GM19023 (cell line): Measurements from ENCODE around the gene PAK5.

Experiments
- ATAC-seq: cut with Tn5 transposase; IDR thresholded peaks from one replicate; pipeline ENCODE4 v1.9.1; 2021; ENCODE audit warnings: mild to moderate bottlenecking, moderate library complexity; ENCODE audit not compliant: unreplicated experiment

Gene PAK5

GRCh38 chr20:9838378-9839295 lies at the start of gene PAK5:
TSS of gene PAK5 (minus strand) at chr20:9839076. CDS start at chr20:9644328, 194,748 bp downstream.
- ATAC-seq = no peak

DNA sequence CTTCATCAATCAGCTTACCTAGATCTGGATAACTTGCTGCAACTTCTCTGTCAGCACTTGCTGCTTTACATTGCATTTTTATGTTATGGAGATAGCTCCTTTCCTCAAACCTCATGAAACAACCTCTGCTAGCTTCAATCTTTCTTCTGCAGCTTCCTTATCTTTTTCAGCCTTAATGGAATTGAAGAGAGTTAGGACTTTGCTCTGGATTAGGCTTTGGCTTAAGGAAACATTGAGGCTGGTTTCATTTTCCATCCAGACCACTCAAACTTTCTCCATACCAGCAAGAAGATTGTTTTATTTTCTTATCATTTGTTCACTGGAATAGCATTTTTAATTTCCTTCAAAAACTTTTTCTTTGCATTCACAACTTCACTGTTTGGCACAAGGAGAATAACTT lies 48.8 kb upstream of the PAK5 start:
- ATAC-seq = no peak

DNA sequence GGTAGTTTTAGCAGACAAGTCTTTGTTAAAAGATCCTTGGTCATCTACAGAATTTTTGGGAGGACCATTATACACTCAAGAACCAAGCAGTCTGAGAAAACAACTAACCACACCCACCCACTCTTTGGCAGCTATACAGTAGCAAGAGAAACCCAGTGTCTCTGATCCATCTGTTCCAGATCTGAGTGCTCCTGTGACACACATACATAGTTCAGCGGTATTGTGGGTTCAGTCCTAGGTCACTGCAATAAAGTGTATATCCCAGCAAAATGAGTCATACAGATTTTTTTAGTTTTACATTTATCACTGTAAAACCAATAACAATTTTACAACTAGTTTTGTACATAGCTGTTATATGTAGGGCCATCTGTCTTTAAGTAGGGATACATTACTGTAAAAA lies 47.4 kb upstream of the PAK5 start:
- ATAC-seq = no peak

GRCh38 chr20:9884666-9885065 lies 45.8 kb upstream of the PAK5 start:
- ATAC-seq = no peak

GRCh38 chr20:9884061-9884460 lies 45.2 kb upstream of the PAK5 start:
- no peak for ATAC-seq

GRCh38 chr20:9877932-9878495 lies 39.1 kb upstream of the PAK5 start:
- no peak for ATAC-seq

DNA sequence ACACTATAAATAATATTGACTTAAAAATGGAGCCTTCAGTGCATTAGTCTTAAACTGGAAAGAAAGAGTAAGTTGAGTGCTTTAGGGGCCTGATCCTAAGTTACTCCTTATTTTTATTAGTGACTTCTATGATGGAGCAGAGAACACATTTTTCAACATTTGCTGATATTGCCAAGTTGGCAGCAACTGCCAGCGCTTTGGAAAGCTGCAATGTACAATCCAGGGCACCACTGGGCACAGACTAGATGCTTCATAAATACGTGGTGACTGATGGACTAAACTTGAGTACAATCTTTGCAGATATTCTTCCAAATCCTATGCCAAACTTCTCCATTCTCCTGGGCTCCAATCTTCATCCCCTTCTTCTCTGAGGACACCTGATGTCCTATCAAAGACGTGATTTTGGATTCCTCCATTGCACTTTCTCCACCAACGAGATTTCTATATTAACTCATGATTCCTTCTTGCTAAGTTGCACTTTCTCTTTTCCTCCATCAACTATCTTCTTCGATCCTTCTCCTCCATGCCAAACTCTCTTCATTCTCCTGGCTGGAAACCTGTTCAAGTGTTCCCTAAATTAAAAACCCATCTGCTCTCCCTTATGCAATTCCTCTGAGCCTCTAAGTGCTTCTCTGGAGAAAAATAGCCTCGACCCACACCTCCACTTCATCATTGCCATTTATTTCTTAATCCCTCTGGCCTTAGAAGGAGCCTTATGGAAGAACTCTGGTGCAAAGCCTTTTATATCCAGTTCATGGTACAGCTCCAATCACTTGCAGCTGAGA lies 28.5 kb upstream of the PAK5 start:
- no peak for ATAC-seq

GRCh38 chr20:9852566-9852965 lies 13.7 kb upstream of the PAK5 start:
- ATAC-seq = no peak

DNA sequence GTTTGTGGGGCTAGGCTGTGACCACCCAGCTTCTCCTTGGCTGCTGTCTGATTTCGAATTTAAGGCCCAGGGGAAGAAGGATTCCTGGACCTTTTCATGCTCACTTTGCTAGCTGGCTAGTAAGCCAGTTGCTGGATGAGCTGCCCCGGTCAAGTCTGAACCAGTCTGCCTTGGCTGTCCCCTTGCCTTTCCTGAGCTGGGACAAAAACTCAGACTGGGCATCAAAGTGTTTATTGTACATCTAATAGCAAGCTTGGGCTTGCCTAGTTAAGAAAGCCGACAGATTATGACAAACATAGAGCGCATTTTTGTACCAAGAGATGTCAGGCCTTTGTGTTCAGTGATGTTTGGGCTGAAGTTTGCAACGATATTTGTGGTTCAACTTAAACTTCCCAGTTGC lies 750 bp upstream of the PAK5 start:
- no peak for ATAC-seq

- no peak for ATAC-seq
These were observed 870 bp downstream of the PAK5 start for GRCh38 chr20:9838035-9838377.

GRCh38 chr20:9837634-9838033 lies 1.2 kb downstream of the PAK5 start:
- ATAC-seq = no peak

DNA sequence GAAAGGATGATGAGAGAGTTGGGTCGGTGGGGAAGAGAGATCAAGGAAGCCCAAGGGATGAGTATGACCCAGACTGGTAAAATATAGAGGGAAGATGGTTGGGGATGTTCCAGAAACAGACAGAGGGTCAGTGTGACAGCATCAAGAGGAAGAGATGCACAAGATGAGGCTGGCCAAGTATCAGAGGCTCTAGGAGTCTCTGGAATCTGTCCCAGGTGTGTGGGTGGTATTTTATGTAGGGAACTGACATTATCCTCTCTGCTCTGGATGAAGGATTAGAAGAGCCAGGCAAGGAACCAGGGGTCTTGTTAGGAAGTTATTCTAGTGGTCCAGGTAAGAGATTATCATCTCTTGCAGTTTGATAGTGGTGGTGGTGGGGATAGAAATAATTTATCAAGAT lies 3.6 kb downstream of the PAK5 start:
- ATAC-seq = no peak

DNA sequence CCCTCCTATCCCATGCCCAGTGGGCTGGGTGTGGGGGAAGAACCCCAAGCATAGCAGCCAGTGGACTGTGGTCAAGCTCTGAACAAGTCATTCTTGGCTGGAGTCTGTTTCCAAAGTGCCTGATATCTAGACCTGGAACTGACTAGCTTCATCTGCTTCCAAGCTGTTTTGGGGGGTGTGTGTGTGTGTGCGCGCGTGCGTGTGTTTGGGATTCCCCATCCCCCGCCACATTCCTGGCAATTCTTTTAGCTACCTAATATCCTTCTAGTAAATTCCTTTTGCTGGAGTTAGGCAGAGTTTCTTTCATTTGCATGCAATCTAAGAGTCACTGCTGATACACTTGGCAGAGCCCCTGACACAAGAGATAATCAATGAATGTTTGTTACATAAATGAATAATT lies 7.8 kb downstream of the PAK5 start:
- no peak for ATAC-seq

DNA sequence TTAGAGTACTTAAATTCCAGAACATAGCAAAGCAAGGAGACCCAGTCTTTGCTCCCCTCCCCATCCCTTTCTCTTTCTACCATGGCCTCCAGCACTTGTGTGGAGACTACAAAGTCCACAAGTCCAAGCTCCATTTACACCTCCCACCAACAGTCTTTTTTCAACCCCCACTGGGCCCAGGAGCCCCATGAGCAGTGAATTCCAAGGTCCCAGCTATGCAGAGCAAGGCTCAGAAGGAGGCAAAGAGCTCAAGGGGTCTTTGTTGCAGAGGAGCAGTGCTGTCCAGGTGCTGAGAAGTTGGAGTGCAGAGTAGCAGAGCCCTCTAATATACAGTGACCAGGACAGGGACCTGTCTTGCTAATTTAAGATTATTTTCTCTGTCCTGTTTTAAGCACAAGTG lies 9.0 kb downstream of the PAK5 start:
- ATAC-seq = no peak

DNA sequence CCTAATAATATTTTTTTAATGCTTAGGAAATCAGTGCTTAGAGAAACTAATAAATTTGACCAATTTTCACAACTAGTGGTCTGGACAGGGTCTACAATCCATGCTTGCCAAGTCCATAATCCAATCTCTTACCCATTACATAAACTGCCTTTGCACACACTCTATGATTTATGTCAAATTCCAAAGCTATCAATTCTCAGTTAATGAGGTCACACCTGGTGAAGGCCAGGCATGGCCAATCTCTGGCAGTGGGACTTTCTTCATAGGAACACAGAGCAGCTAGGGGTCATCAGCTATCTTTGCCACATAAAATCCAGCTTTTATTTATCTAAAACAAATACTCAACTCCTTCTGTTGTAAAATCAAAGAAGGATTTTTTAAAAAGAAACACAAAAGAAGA lies 21.2 kb downstream of the PAK5 start:
- ATAC-seq = no peak

- no peak for ATAC-seq
These were observed 23.2 kb downstream of the PAK5 start for GRCh38 chr20:9815632-9816031.

- no peak for ATAC-seq
These were observed 28.1 kb downstream of the PAK5 start for GRCh38 chr20:9810738-9811137.

GRCh38 chr20:9809271-9809670 lies 29.6 kb downstream of the PAK5 start:
- ATAC-seq = no peak

DNA sequence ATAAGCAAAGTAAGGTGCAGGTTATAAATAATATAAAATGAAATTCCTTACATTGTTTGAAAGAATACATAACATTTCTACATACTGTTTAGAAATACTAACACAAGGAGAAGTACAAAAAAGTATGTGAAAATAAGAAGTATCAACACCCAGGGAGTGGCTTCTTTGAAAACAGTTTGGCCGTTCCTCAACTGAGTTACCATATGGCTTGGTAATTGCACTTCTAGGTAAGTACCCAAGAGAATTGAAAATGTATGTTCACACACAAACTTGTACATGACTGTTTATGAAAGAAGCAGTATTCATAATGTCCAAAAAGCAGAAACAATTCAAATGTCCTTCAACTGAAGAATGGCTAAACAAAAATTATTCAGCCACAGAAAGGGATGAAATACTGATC lies 30.7 kb downstream of the PAK5 start:
- ATAC-seq = no peak

DNA sequence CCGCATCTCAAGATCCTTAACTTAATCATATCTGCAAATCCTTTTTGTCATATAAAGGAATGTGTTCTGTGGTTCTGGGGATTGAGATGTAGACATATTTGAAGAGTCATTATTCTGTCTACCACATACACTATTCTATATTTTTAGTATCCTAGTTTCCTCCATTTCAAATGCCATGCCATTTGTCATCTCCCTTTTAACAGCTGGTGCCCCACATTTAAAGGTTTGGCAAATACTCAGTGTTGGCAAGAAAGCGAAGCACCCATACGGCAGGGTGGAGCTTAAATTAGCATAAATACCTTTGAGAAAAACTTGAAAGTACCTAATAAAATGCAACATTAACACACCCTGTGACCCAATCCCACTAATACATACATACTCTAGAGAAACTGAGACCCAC lies 31.7 kb downstream of the PAK5 start:
- ATAC-seq = no peak

GRCh38 chr20:9800421-9800820 lies 38.5 kb downstream of the PAK5 start:
- ATAC-seq = no peak

GRCh38 chr20:9794831-9795230 lies 44.0 kb downstream of the PAK5 start:
- ATAC-seq = no peak
